KMS-11 (cell line): ENCODE measurements around the gene DZIP1L.

Source experiments
- H2AFZ ChIP-seq: fragments of 200-600 bp; sonication (generic); 2 replicates; pipeline ENCODE4 v1.6.1; 2016; ENCODE audit warnings: antibody characterized with exemption, mixed run types, low read depth
- H3K27ac ChIP-seq: fragments of 200-600 bp; sonication (generic); 2 replicates; pipeline ENCODE4 v1.6.1; 2016; ENCODE audit warnings: mild to moderate bottlenecking, mixed run types
- H3K27me3 ChIP-seq: fragments of 200-600 bp; sonication (generic); 2 replicates; pipeline ENCODE4 v1.6.1; 2017; ENCODE audit warnings: mild to moderate bottlenecking, low read depth, mixed run types, moderate library complexity; ENCODE audit not compliant: insufficient read depth
- H3K36me3 ChIP-seq: fragments of 200-600 bp; sonication (generic); 2 replicates; pipeline ENCODE4 v1.6.1; 2017; ENCODE audit warnings: mild to moderate bottlenecking, mixed run types; ENCODE audit not compliant: insufficient read depth
- H3K4me1 ChIP-seq: fragments of 200-600 bp; sonication (generic); 2 replicates; pipeline ENCODE4 v1.6.1; 2016; ENCODE audit warnings: mild to moderate bottlenecking, low read depth, mixed run types; ENCODE audit not compliant: poor library complexity, severe bottlenecking
- H3K4me2 ChIP-seq: fragments of 200-600 bp; sonication (generic); 2 replicates; pipeline ENCODE4 v1.7.0; 2016; ENCODE audit warnings: mild to moderate bottlenecking, mixed run types
- H3K4me3 ChIP-seq: fragments of 200-600 bp; sonication (generic); IDR thresholded peaks from 2 replicates; pipeline ENCODE4 v1.6.1; 2017; ENCODE audit warnings: low read depth, low read length, mixed read lengths; ENCODE audit not compliant: insufficient read depth
- H3K79me2 ChIP-seq: fragments of 200-600 bp; sonication (generic); 2 replicates; pipeline ENCODE4 v1.6.1; 2016; ENCODE audit warnings: low read depth, mixed run types; ENCODE audit not compliant: insufficient read depth
- H3K9ac ChIP-seq: fragments of 200-600 bp; sonication (generic); 2 replicates; pipeline ENCODE4 v1.6.1; 2016; ENCODE audit warnings: mild to moderate bottlenecking, mixed run types
- H4K20me1 ChIP-seq: fragments of 200-600 bp; sonication (generic); 2 replicates; pipeline ENCODE4 v1.6.1; 2016; ENCODE audit warnings: mild to moderate bottlenecking, mixed run types; ENCODE audit not compliant: insufficient read depth
- CTCF ChIP-seq: fragments of 200-600 bp; sonication (generic); conservative IDR thresholded peaks from 2 replicates; pipeline ENCODE4 v1.6.1; 2017; ENCODE audit warnings: low read depth, mild to moderate bottlenecking, antibody characterized with exemption, low read length, moderate library complexity, mixed read lengths

The DZIP1L gene

GRCh38 chr3:138023754-138024153 lies 91.7 kb downstream of the DZIP1L start:
- H3K27me3 ChIP-seq = no peaks in the 10 kb centered on the region
- no peak for TF ChIP-seq CTCF
- H3K4me1 ChIP-seq = no peaks in the 10 kb centered on the region
- H3K79me2 ChIP-seq = no peaks in the 10 kb centered on the region
- H3K4me2 ChIP-seq = no peak overlapping the region
- H3K36me3 ChIP-seq = no peaks in the 10 kb centered on the region
- no peak overlapping the region for H2AFZ ChIP-seq
- no peak overlapping the region for H3K4me3 ChIP-seq
- H3K9ac ChIP-seq = no peak overlapping the region
- H3K27ac ChIP-seq = no peak overlapping the region
- no peaks in the 10 kb centered on the region for H4K20me1 ChIP-seq

DNA sequence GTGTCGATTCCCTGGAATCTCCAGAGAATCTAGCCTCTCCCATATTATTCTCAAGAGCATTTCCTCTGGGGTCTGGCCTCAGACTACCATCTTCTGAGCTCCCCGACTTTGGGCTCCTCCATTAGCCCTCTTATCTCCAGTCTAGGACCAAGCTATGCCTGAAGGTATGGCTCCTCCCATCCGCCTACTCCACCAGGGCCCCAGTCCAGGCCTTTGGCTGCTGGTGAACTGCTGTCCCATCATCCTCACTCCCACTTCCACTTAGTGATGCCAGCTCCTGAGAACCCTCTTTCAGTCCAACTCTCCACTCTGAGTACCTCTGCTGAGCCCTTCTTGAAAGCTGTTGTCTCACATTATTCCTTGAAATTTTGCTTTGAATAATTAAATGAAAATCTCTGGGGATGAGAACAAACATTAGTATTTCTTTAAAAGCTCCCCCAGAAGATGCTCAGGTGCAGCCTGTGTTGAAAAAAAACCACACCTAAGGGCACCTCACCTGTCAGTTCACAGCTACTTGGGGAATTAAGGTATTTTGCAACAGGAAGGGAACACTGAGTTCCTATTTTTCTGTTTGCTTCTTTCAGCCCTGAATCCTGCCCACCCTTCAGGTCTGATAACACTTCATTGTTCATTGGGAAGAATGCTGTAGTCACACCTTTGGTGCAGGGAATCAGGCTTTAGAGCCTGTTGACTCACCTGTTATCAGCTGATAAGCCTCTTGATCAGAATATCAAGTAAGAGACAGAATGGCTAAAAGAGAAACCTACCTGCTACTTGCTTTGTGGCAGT lies 95.9 kb downstream of the DZIP1L start:
- no peak overlapping the region for H3K4me2 ChIP-seq
- no peak for TF ChIP-seq CTCF
- no peak overlapping the region for H3K4me3 ChIP-seq
- H2AFZ ChIP-seq = no peak overlapping the region
- no peaks in the 10 kb centered on the region for H4K20me1 ChIP-seq
- H3K9ac ChIP-seq = no peak overlapping the region
- H3K36me3 ChIP-seq = no peaks in the 10 kb centered on the region
- no peaks in the 10 kb centered on the region for H3K27me3 ChIP-seq
- H3K79me2 ChIP-seq = no peaks in the 10 kb centered on the region
- H3K27ac ChIP-seq = no peak overlapping the region
- no peaks in the 10 kb centered on the region for H3K4me1 ChIP-seq

- no peak for TF ChIP-seq CTCF
- Histone ChIP-seq H3K4me2 (no peak overlapping the region), H3K27me3 (no peaks in the 10 kb centered on the region), H3K79me2 (no peaks in the 10 kb centered on the region), H3K27ac (no peak overlapping the region), H2AFZ (no peak overlapping the region), H4K20me1 (no peaks in the 10 kb centered on the region), H3K9ac (no peak overlapping the region), H3K4me1 (no peaks in the 10 kb centered on the region), H3K36me3 (no peaks in the 10 kb centered on the region), H3K4me3 (no peak overlapping the region)
Observed at GRCh38 chr3:138016065-138016464, 99.3 kb downstream of the DZIP1L start.

DNA sequence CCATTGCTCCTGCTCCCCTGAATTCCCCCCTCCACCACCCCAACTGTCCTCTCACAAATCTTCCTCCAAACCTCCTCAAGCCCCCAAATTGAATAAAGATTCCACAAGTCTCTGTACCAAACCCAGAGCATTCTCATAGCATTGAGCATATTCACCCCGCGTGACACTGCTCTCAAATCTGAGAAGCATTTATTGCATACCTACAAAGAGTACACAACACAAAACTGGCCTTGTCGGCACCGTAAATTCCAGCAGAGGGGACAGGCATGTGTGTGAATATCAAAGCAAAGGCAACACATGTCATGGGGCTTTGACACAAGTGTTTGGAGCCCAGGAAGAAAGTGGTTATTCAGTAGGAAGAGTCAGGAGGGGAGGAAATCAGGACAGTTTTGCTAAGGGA lies 102.9 kb downstream of the DZIP1L start:
- H3K9ac ChIP-seq = no peak overlapping the region
- H3K4me3 ChIP-seq = no peak overlapping the region
- no peaks in the 10 kb centered on the region for H3K36me3 ChIP-seq

More for the DNA sequence above, 102.9 kb downstream of the DZIP1L start:
- Histone ChIP-seq H4K20me1 (no peaks in the 10 kb centered on the region), H3K27me3 (no peaks in the 10 kb centered on the region), H3K79me2 (no peaks in the 10 kb centered on the region), H2AFZ (no peak overlapping the region), H3K27ac (no peak overlapping the region), H3K4me2 (no peak overlapping the region), H3K4me1 (no peaks in the 10 kb centered on the region)
- no peak for TF ChIP-seq CTCF
